ENCODE data around the gene PAQR5.

DNA sequence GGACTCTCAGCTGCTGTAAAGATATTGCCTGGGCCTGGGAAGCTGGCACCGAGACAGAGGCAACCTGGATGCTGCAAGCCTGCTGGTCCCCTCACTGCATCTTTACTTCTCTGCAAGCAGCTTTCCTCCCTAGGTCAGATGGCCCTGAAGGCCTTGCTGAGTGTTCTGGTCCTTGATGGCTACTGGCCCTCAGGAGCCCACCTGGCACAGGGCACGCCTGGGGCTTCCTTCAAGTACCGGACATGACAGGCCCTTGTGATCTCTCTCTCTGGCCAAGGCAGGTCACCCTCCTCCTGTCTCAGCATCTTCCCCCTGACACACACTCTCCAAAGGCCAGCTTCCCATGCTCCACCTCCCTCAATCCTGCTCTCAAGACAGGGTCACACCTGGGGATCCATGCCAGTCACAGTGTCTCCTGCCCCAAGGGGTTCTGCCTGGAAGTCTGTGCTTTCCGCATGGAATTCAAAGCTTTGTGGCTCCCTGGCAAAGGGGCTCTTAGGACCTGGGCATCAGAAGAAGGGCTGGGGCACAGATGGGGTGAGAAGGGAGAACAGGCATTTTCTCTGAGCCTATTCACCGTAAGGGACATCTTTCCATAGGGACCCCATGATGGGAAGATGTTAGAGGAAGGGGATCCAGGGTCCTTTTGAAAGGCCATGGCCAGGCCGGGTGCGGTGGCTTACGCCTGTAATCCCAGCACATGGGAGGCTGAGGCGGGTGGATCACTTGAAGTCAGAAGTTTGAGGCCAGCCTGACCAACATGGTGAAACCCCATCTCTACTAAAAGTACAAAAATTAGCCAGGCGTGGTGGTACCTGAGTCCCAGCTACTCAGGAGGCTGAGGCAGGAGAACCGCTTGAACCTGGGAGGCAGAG lies 4.7 kb upstream of the PAQR5 start:
- TF ChIP-seq, protein P1, sequence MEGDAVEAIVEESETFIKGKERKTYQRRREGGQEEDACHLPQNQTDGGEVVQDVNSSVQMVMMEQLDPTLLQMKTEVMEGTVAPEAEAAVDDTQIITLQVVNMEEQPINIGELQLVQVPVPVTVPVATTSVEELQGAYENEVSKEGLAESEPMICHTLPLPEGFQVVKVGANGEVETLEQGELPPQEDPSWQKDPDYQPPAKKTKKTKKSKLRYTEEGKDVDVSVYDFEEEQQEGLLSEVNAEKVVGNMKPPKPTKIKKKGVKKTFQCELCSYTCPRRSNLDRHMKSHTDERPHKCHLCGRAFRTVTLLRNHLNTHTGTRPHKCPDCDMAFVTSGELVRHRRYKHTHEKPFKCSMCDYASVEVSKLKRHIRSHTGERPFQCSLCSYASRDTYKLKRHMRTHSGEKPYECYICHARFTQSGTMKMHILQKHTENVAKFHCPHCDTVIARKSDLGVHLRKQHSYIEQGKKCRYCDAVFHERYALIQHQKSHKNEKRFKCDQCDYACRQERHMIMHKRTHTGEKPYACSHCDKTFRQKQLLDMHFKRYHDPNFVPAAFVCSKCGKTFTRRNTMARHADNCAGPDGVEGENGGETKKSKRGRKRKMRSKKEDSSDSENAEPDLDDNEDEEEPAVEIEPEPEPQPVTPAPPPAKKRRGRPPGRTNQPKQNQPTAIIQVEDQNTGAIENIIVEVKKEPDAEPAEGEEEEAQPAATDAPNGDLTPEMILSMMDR (conservative IDR thresholded peaks at IDR 0.05; ENCODE audit: low read length), result no peak
- TF ChIP-seq EZH2phosphoT487 (IDR thresholded peaks at IDR 0.05; ENCODE audit: borderline replicate concordance), result no peak

Measured in Loucy (cell line).